ENCODE results near the gene TECR. TPM values are rescaled to one million over a fixed set of nuclear protein-coding genes. Genes with fewer than 3 reads are reported as not detected.

TECR gene
- total and polyA plus RNA-seq, 2 of the 4 experiments (the other 2 are of a cell fraction): 46.2 to 81.2 TPM

- Histone ChIP-seq H3K4me2 (ENCODE audit: low read depth, low read length) (no peak overlapping the region), H3K36me3 (ENCODE audit: control insufficient read depth, insufficient read depth, low read length) (no peaks in the 10 kb centered on the region), H3K56ac (ENCODE audit: extremely low read depth, insufficient read depth, low read length) (no peak overlapping the region), H3K9ac (ENCODE audit: low read depth, low read length) (no peak overlapping the region), H2AFZ (replicated peaks; ENCODE audit: low read length, poor library complexity) (no peak overlapping the region), H3K4me3 (ENCODE audit: insufficient read depth, low read depth, low read length) (no peak overlapping the region), H3K4me1 (ENCODE audit: control insufficient read depth, insufficient read depth, low read length) (no peaks in the 10 kb centered on the region), H4K20me1 (ENCODE audit: insufficient read depth, low read length) (no peaks in the 10 kb centered on the region), H3K27me3 (ENCODE audit: control insufficient read depth, insufficient read depth, low read length) (no peaks in the 10 kb centered on the region), H2AK9ac (replicated peaks; ENCODE audit: low read depth, low read length, poor library complexity) (no peak overlapping the region), H4K8ac (ENCODE audit: low read depth in 2 of 2, low read length in 2 of 2) (no peak overlapping the region), H3K4ac (ENCODE audit: low read depth, low read length) (no peak overlapping the region), H2BK20ac (ENCODE audit: low read depth, low read length) (no peak overlapping the region), H3K14ac (replicated peaks; ENCODE audit: low read depth, low read length) (no peak overlapping the region), H3K9me3 (ENCODE audit: control insufficient read depth, insufficient read depth, low read length) (peaks cover 2% of the 10 kb centered on the region; the same call in 1 of the 2 replicates), H2BK15ac (ENCODE audit: low read depth, low read length) (no peak overlapping the region), H3K27ac (ENCODE audit: insufficient read depth, low read length) (no peak overlapping the region), H2BK120ac (ENCODE audit: low read depth, low read length) (no peak overlapping the region), H3K18ac (ENCODE audit: low read depth, low read length) (no peak overlapping the region), H3K9me1 (ENCODE audit: insufficient read depth, low read length) (no peaks in the 10 kb centered on the region), H3K79me1 (ENCODE audit: low read depth in 1 of 2, low read length in 2 of 2) (no peaks in the 10 kb centered on the region), H4K91ac (ENCODE audit: insufficient read depth, low read depth, low read length) (no peak overlapping the region), H2BK5ac (ENCODE audit: low read depth, low read length, poor library complexity, severe bottlenecking) (no peak overlapping the region), H3K23ac (ENCODE audit: low read depth, low read length) (no peak overlapping the region), H4K5ac (ENCODE audit: low read depth, low read length) (no peak overlapping the region), H2AK5ac (ENCODE audit: low read depth, low read length) (no peak overlapping the region)
- dilution Hi-C loops (cut with HindIII; ENCODE audit: low sequenced_read_pairs, unreplicated experiment) (no loop called here), intact Hi-C loops (cut with micrococcal nuclease) (no loop called here), in situ Hi-C loops (cut with MboI; ENCODE audit: low sequenced_read_pairs) (no loop called here)
- ATAC-seq (ENCODE audit: low read depth) (no peak), DNase-seq (no peak)
- no CpG with 5 or more reads among the region's 4 CpGs for WGBS, 2 experiments (ENCODE audit: extremely low coverage in 2 of 2, insufficient read length in 1 of 2)
- TF ChIP-seq MAFK (IDR thresholded peaks at IDR 0.05; ENCODE audit: low read depth, low read length): no peak
- TF ChIP-seq NFE2L2 (IDR thresholded peaks at IDR 0.05; ENCODE audit: low read depth, low read length): no peak
- no peak for TF ChIP-seq SMC3 (IDR thresholded peaks at IDR 0.05; ENCODE audit: low read depth, low read length)
- TF ChIP-seq RCOR1 (IDR thresholded peaks at IDR 0.05; ENCODE audit: insufficient replicate concordance, low read length): no peak
- TF ChIP-seq USF2 (IDR thresholded peaks at IDR 0.05; ENCODE audit: low read depth, low read length): no peak
- TF ChIP-seq CHD1 (IDR thresholded peaks at IDR 0.05; ENCODE audit: low read depth, low read length): no peak
- TF ChIP-seq ELK1 (IDR thresholded peaks at IDR 0.05; ENCODE audit: borderline replicate concordance, low read depth, low read length): no peak
- no peak for TF ChIP-seq MXI1 (IDR thresholded peaks at IDR 0.05; ENCODE audit: borderline replicate concordance, low read depth, low read length)
- no peak for TF ChIP-seq CTCF (conservative IDR thresholded peaks at IDR 0.05; ENCODE audit: low read depth, low read length)
- no peak for TF ChIP-seq POLR2A (IDR thresholded peaks at IDR 0.05; ENCODE audit: low read depth, low read length)
- no peak for TF ChIP-seq MAZ (IDR thresholded peaks at IDR 0.05; ENCODE audit: borderline replicate concordance, low read depth, low read length)
- no TSS peak for BruUV-seq (replicated peaks)
- CTCF ChIA-PET: no interaction called here
- POLR2A ChIA-PET (ENCODE audit: unreplicated experiment): no interaction called here
Observed at GRCh38 chr19:14614099-14614412, 84.7 kb downstream of the TECR start.

All from IMR-90 (cell line).